Measurements from ENCODE around the gene CCDC93. TPM values are rescaled to one million over a fixed set of nuclear protein-coding genes. Genes with fewer than 3 reads are reported as not detected.

Gene CCDC93
- total RNA-seq, 2 experiments from 2014 or later, result 62.2 to 64.5 TPM

GRCh38 chr2:117961201-117961600 is 52.7 kb downstream of the CCDC93 start:
- Mint-ChIP-seq H3K9me3 (no peaks in the 10 kb centered on the region), H3K27me3 (no peaks in the 10 kb centered on the region), H3K36me3 (ENCODE audit: low read depth) (peaks cover 95% of the 10 kb centered on the region), H3K4me3 (no peak overlapping the region), H3K4me1 (ENCODE audit: low read depth) (no peaks in the 10 kb centered on the region), H3K27ac (no peak overlapping the region)
- ChIA-PET CTCF (interaction anchor here (0.9 kb wide), 1 partner anchor 10 kb away, joined by 3 read pairs; no protein-coding TSS in a partner anchor), POLR2A (no interaction called here)
- ATAC-seq (ENCODE audit: poor library complexity) (no peak), DNase-seq (no peak)
- Histone ChIP-seq H3K27ac (ENCODE audit: low read depth in 1 of 2, low read length in 2 of 2) (no peak overlapping the region), H3K27me3 (ENCODE audit: control insufficient read depth in 1 of 2, insufficient read depth in 2 of 2, low read length in 2 of 2) (no peaks in the 10 kb centered on the region), H3K4me3 (ENCODE audit: low read length) (no peak overlapping the region), H3K4me1 (ENCODE audit: insufficient read depth, low read length) (no peaks in the 10 kb centered on the region), H3K36me3 (ENCODE audit: insufficient read depth, low read length) (peaks cover 82% of the 10 kb centered on the region), H3K9me3 (ENCODE audit: control insufficient read depth in 1 of 2, insufficient read depth in 1 of 2, low read length in 2 of 2) (no peaks in the 10 kb centered on the region)
- intact Hi-C loops (cut with DNase I, micrococcal nuclease), result no loop called here
- TF ChIP-seq, protein P1, sequence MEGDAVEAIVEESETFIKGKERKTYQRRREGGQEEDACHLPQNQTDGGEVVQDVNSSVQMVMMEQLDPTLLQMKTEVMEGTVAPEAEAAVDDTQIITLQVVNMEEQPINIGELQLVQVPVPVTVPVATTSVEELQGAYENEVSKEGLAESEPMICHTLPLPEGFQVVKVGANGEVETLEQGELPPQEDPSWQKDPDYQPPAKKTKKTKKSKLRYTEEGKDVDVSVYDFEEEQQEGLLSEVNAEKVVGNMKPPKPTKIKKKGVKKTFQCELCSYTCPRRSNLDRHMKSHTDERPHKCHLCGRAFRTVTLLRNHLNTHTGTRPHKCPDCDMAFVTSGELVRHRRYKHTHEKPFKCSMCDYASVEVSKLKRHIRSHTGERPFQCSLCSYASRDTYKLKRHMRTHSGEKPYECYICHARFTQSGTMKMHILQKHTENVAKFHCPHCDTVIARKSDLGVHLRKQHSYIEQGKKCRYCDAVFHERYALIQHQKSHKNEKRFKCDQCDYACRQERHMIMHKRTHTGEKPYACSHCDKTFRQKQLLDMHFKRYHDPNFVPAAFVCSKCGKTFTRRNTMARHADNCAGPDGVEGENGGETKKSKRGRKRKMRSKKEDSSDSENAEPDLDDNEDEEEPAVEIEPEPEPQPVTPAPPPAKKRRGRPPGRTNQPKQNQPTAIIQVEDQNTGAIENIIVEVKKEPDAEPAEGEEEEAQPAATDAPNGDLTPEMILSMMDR (IDR thresholded peaks at IDR 0.05), result no peak

GRCh38 chr2:117960231-117960630 is 53.6 kb downstream of the CCDC93 start:
- H3K4me3 ChIP-seq (ENCODE audit: low read length), result no peak overlapping the region
- TF ChIP-seq, protein P1 (IDR thresholded peaks at IDR 0.05), result no peak
- POLR2A ChIA-PET, result no interaction called here
- H3K4me1 Mint-ChIP-seq (ENCODE audit: low read depth), result no peaks in the 10 kb centered on the region
- peak overlapping the region; percentile 30 for H3K27ac Mint-ChIP-seq
- H3K36me3 Mint-ChIP-seq (ENCODE audit: low read depth), result peaks cover 96% of the 10 kb centered on the region
- intact Hi-C loops (cut with DNase I, micrococcal nuclease), result no loop called here
- no peak overlapping the region for H3K4me3 Mint-ChIP-seq
- no peak overlapping the region for H3K27ac ChIP-seq (ENCODE audit: low read depth in 1 of 2, low read length in 2 of 2)
- no peaks in the 10 kb centered on the region for H3K9me3 ChIP-seq (ENCODE audit: control insufficient read depth in 1 of 2, insufficient read depth in 1 of 2, low read length in 2 of 2)
- CTCF ChIA-PET, result interaction anchor here (0.9 to 1.5 kb wide), 2 partner anchors 9 to 146 kb away, joined by 3 to 5 read pairs; partner anchors contain the start of gene DDX18
- no peaks in the 10 kb centered on the region for H3K4me1 ChIP-seq (ENCODE audit: insufficient read depth, low read length)
- H3K27me3 Mint-ChIP-seq, result no peaks in the 10 kb centered on the region
- DNase-seq (no peak), ATAC-seq (ENCODE audit: poor library complexity) (no peak)
- H3K9me3 Mint-ChIP-seq, result no peaks in the 10 kb centered on the region
- peaks cover 82% of the 10 kb centered on the region for H3K36me3 ChIP-seq (ENCODE audit: insufficient read depth, low read length)
- H3K27me3 ChIP-seq (ENCODE audit: control insufficient read depth in 1 of 2, insufficient read depth in 2 of 2, low read length in 2 of 2), result no peaks in the 10 kb centered on the region

DNA sequence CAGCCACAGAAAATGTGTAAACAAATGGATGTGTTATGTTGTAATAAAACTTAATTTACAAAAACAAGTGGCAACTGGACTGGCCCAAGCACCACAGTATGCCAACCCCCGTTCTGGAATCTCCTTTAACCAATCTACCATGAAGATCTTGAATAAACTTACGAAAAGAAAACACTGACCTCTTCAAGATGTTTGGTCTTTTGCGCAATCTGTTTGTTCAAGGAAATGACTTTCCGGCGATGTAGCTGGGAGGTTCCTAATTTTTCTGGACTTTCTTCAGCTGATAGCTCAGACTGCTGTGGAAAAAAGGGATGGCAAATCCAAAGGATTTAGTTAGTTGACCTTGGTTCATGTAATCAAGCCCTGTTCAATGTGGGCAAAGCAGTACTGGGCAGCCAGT is 55.7 kb downstream of the CCDC93 start:
- Mint-ChIP-seq H3K9me3 (no peaks in the 10 kb centered on the region), H3K4me1 (ENCODE audit: low read depth) (no peaks in the 10 kb centered on the region), H3K4me3 (no peak overlapping the region), H3K27me3 (no peaks in the 10 kb centered on the region), H3K27ac (no peak overlapping the region), H3K36me3 (ENCODE audit: low read depth) (peaks cover 96% of the 10 kb centered on the region)
- intact Hi-C loops (cut with DNase I, micrococcal nuclease), result no loop called here
- Histone ChIP-seq H3K36me3 (ENCODE audit: insufficient read depth, low read length) (peaks cover 87% of the 10 kb centered on the region), H3K9me3 (ENCODE audit: control insufficient read depth in 1 of 2, insufficient read depth in 1 of 2, low read length in 2 of 2) (no peaks in the 10 kb centered on the region), H3K4me3 (ENCODE audit: low read length) (no peak overlapping the region), H3K27ac (ENCODE audit: low read depth in 1 of 2, low read length in 2 of 2) (no peak overlapping the region), H3K4me1 (ENCODE audit: insufficient read depth, low read length) (no peaks in the 10 kb centered on the region), H3K27me3 (ENCODE audit: control insufficient read depth in 1 of 2, insufficient read depth in 2 of 2, low read length in 2 of 2) (no peaks in the 10 kb centered on the region)
- no peak for DNase-seq
- ChIA-PET POLR2A (no interaction called here), CTCF (interaction anchor here (1.2 kb wide), 1 partner anchor 10 kb away, joined by 3 read pairs; no protein-coding TSS in a partner anchor)
- no peak for ATAC-seq (ENCODE audit: poor library complexity)
- TF ChIP-seq, protein P1 (IDR thresholded peaks at IDR 0.05), result no peak

All from CD4-positive, alpha-beta T cell (primary cell).